GM12892 (cell line): Measurements from ENCODE around the gene ASB5.

Experiments used
- POLR2A ChIP-seq: IDR thresholded peaks from 2 replicates; pipeline ENCODE4 v1.6.1; 2011; ENCODE audit warnings: low read depth, low read length, control low read depth
- POLR2AphosphoS5 ChIP-seq: IDR thresholded peaks from 2 replicates; pipeline ENCODE4 v1.6.1; 2011; ENCODE audit warnings: low read depth, low read length, control low read depth
- TAF1 ChIP-seq: IDR thresholded peaks from 2 replicates; pipeline ENCODE4 v1.6.1; 2011; ENCODE audit warnings: low read depth, mild to moderate bottlenecking, control low read depth, low read length, borderline replicate concordance

DNA sequence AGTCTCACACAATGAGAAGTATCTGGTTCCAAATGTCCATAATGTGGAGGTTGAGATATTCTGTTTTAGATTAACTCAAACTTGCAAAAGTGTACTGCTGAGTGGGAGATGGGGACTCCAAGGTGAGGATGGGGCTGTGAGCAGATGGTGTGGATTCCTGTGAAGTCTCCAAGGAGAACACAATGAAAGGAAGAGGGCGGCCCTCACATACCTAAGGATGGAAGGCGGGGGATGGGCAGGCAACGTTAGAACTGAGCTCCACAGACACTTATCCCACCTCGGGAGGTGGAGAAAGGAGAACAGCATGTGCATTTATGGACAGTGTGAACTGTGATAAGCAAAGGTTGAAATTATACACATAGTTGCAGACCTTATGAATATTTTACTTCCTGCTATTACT is 63.7 kb downstream of the ASB5 start:
- TF ChIP-seq TAF1: no peak
- no peak for TF ChIP-seq POLR2A
- TF ChIP-seq POLR2AphosphoS5: no peak
